Stimulated activated naive CD8-positive, alpha-beta T cell treated with anti-CD3 and anti-CD28 coated beads, Interleukin-15, amount 100 ng/mL, for 72 hours (primary cell): ENCODE measurements around the gene PROM1.
A peak's percentile ranks its signal among the peaks of the same experiment; 100 is the strongest.

Experiments used
- ATAC-seq: fragments of 150-1000 bp; cut with Tn5 transposase; 2 replicates; pipeline ENCODE4 v1.10.0; 2021; ENCODE audit warnings: mild to moderate bottlenecking, moderate library complexity
- DNase-seq, 2 donors: peaks; one replicate each; pipeline ENCODE4 v3.0.0; 2021 to 2022
- H3K27ac Mint-ChIP-seq, 2 donors: one replicate each; pipeline ENCODE4 v1.8.0; 2022; ENCODE audit warnings: mild to moderate bottlenecking in 2 of 2, mixed read lengths in 2 of 2, moderate library complexity in 2 of 2
- H3K27me3 Mint-ChIP-seq: one replicate; pipeline ENCODE4 v1.8.0; 2022; ENCODE audit warnings: mixed read lengths
- H3K4me1 Mint-ChIP-seq: one replicate; pipeline ENCODE4 v1.8.0; 2022; ENCODE audit warnings: mild to moderate bottlenecking, mixed read lengths
- H3K4me3 Mint-ChIP-seq, 2 donors: one replicate each; pipeline ENCODE4 v1.8.0; 2022; ENCODE audit warnings: mild to moderate bottlenecking in 2 of 2, mixed read lengths in 2 of 2, moderate library complexity in 1 of 2
- H3K9me3 Mint-ChIP-seq, 2 donors: one replicate each; pipeline ENCODE4 v1.8.0; 2022; ENCODE audit warnings: mixed read lengths in 2 of 2

PROM1 gene

GRCh38 chr4:16088601-16089000, 4.8 kb upstream of the PROM1 start:
- Mint-ChIP-seq H3K4me3 (no peak overlapping the region), H3K27me3 (peaks cover 67% of the 10 kb centered on the region)
- no peak for ATAC-seq

GRCh38 chr4:16085822-16086221, 2.0 kb upstream of the PROM1 start:
- Mint-ChIP-seq H3K4me1 (peaks cover 25% of the 10 kb centered on the region), H3K27ac (no peak overlapping the region), H3K9me3 (peaks cover 8 to 10% of the 10 kb centered on the region in 2 donors), H3K27me3 (peaks cover 83% of the 10 kb centered on the region), H3K4me3 (no peak overlapping the region)
- ATAC-seq (peak; percentile 65), DNase-seq (no peak)

More at GRCh38 chr4:16088601-16089000, 4.8 kb upstream of the PROM1 start:
- H3K9me3 Mint-ChIP-seq, result peaks cover 8 to 10% of the 10 kb centered on the region in 2 donors
- H3K4me1 Mint-ChIP-seq, result peaks cover 8% of the 10 kb centered on the region
- DNase-seq, result no peak
- H3K27ac Mint-ChIP-seq, result no peak overlapping the region

- peaks cover 95% of the 10 kb centered on the region for H3K27me3 Mint-ChIP-seq
- H3K9me3 Mint-ChIP-seq, result peaks cover 8 to 10% of the 10 kb centered on the region in 2 donors
- H3K27ac Mint-ChIP-seq, result peak overlapping the region in 1 of 2 donors; percentile 3
- DNase-seq, result peak; percentile 23 to 26
- peaks cover 31% of the 10 kb centered on the region for H3K4me1 Mint-ChIP-seq
- peak overlapping the region; percentile 83 to 86 for H3K4me3 Mint-ChIP-seq
- peak; percentile 44 for ATAC-seq
Measured at GRCh38 chr4:16082426-16083240, 1.2 kb downstream of the PROM1 start.

- H3K27ac Mint-ChIP-seq, result no peak overlapping the region
- DNase-seq (no peak), ATAC-seq (peak; percentile 3)
- H3K27me3 Mint-ChIP-seq, result peaks cover 94% of the 10 kb centered on the region
- H3K4me1 Mint-ChIP-seq, result peaks cover 31% of the 10 kb centered on the region
- H3K9me3 Mint-ChIP-seq, result peaks cover 8 to 10% of the 10 kb centered on the region in 2 donors
- peak overlapping the region; percentile 83 to 86 for H3K4me3 Mint-ChIP-seq
Measured at GRCh38 chr4:16082041-16082425, 1.8 kb downstream of the PROM1 start.

DNA sequence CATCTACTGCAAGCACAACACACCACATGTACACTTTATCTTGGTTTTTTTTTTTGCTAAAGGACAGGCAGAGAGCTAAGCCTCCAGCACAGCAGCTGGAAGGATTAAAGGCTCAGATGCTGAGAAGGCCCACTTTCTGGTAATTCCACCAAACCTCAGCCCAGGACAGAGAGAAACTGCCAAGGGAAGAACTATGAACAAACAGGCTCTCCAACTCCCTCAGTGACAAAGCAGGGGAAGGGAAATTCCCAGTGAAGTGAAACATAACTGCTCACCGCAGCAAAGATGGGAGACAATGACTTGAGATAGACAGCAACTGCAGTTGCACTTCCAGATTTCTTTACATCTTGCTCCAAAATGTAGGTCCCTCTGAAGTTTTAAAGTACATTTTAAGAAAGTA, 4.8 kb downstream of the PROM1 start:
- no peak overlapping the region for H3K4me3 Mint-ChIP-seq
- no peak overlapping the region for H3K27ac Mint-ChIP-seq
- peaks cover 82% of the 10 kb centered on the region for H3K27me3 Mint-ChIP-seq
- no peaks in the 10 kb centered on the region for H3K9me3 Mint-ChIP-seq
- peak; percentile 48 for ATAC-seq
- DNase-seq, result no peak
- H3K4me1 Mint-ChIP-seq, result peaks cover 28% of the 10 kb centered on the region

DNA sequence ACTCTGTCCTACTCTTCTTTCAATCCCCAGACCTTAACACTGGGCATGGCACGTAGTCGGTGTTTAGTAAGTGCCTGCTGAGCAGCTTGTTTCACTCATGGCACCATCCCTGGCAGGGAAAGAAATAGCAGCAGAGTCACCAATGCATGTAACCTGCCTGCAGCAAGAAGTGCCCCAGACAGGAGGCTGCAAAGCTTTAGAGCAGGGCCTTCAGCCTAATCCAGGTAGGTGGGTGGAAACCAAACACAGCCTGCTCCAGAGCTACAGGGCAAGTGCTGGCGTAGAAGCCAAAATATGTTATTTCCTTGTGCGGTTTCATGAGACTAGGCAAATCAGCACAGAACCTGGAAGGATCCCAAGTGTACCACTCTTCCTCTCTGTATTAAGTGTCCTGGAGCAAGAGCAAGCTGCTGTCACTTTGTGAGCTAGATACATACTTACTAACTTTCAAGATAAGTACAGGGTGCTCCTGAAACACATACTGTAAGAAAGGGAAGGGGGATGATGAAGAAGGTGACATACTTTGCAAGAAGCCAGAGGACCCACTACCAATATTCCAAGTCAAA, 5.5 kb downstream of the PROM1 start:
- ATAC-seq (no peak), DNase-seq (no peak)
- Mint-ChIP-seq H3K27ac (peak overlapping the region in 1 of 2 donors; percentile 35), H3K4me3 (no peak overlapping the region), H3K27me3 (peaks cover 75% of the 10 kb centered on the region), H3K9me3 (no peaks in the 10 kb centered on the region), H3K4me1 (peaks cover 20% of the 10 kb centered on the region)

GRCh38 chr4:16077786-16078185, 6.0 kb downstream of the PROM1 start:
- H3K27ac Mint-ChIP-seq, result no peak overlapping the region
- H3K4me3 Mint-ChIP-seq, result no peak overlapping the region
- H3K9me3 Mint-ChIP-seq, result no peaks in the 10 kb centered on the region
- H3K4me1 Mint-ChIP-seq, result peaks cover 17% of the 10 kb centered on the region
- ATAC-seq (no peak), DNase-seq (no peak)
- peaks cover 75% of the 10 kb centered on the region for H3K27me3 Mint-ChIP-seq

DNA sequence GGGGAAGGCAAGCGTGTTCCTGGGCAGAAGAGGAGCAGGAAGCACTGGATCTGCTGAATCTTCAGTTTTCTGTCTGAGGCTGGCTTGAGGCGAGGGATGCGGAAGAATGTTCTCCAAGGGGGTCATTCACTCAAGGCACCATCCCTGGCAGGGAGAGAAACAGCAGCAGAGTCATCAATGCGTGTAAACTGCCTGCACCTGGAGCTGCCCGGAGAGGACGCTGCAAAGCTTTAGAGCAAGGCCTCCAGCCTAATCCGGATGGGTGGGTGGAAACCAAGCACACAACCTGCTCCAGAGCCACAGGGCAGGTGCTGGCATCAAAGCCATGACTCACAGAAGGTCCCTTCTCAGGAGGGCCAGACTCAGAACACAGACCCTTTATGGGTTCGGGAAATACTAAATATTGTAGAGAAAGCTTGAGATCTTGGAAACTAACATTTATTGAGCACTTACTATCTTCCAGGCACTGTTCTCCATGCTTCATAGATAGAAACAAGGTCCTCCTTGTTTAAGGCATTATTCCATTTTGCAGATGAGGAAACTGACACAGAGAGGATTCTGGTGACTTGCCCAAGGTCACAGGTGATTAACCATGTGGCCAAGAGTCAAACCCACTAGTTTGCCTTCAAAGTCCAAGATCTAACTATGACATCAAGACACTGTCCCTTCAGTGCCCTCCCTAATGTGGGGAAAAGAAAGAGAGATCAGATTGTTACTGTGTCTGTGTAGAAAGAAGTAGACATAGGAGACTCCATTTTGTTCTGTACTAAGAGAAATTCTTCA, 7.7 kb downstream of the PROM1 start:
- Mint-ChIP-seq H3K9me3 (no peaks in the 10 kb centered on the region), H3K27me3 (peaks cover 75% of the 10 kb centered on the region), H3K4me3 (no peak overlapping the region), H3K27ac (peak overlapping the region in 1 of 2 donors; percentile 48), H3K4me1 (peaks cover 6% of the 10 kb centered on the region)
- DNase-seq, result no peak
- ATAC-seq, result no peak

GRCh38 chr4:16075061-16075460, 8.8 kb downstream of the PROM1 start:
- Mint-ChIP-seq H3K9me3 (no peaks in the 10 kb centered on the region), H3K4me3 (no peak overlapping the region), H3K4me1 (peaks cover 6% of the 10 kb centered on the region), H3K27ac (no peak overlapping the region), H3K27me3 (peaks cover 73% of the 10 kb centered on the region)
- DNase-seq (no peak), ATAC-seq (no peak)

DNA sequence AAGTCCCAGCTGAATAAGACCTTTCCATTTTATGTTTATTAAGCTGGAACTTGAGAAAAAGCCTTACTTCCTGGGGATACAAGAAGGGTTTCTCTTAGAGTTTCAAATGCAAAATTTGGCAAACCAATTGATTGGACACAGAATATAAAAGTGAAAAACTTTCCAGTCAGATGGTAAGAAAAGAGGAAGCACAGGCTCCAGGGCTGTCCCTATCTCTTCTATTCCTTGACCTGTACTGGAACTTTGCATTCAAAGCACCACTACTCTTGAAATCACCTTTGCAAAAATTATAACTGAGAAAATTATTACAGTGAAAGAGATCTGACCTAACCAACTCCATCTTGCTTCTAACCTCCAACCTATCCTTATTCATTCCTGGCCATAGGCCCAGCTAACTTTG, 11.7 kb downstream of the PROM1 start:
- no peak overlapping the region for H3K27ac Mint-ChIP-seq
- no peaks in the 10 kb centered on the region for H3K9me3 Mint-ChIP-seq
- no peak overlapping the region for H3K4me3 Mint-ChIP-seq
- peaks cover 60% of the 10 kb centered on the region for H3K27me3 Mint-ChIP-seq
- no peaks in the 10 kb centered on the region for H3K4me1 Mint-ChIP-seq
- ATAC-seq (no peak), DNase-seq (no peak)

GRCh38 chr4:16070203-16070602, 13.6 kb downstream of the PROM1 start:
- DNase-seq (no peak), ATAC-seq (no peak)
- Mint-ChIP-seq H3K4me3 (no peak overlapping the region), H3K27me3 (peaks cover 47% of the 10 kb centered on the region), H3K9me3 (no peaks in the 10 kb centered on the region), H3K4me1 (no peaks in the 10 kb centered on the region), H3K27ac (no peak overlapping the region)

DNA sequence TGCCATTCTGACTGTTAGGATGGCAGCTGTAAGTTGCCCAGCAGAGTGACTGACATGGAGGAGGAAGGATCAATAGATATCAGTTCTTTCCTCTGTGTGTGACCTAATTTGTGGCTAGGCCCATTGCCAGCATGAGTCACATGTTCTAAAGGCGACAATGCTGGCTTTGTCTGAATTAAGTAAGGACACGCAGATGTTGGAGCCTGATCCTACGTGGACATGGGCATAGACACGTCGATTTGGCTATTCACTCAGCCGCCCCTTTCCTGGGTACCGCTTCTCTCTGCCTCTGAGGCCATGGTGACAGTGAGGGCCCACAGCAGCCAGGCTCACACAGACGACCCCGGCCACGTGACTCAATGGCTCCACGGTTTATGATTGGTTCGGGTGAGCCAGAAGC, 16.3 kb downstream of the PROM1 start:
- no peaks in the 10 kb centered on the region for H3K4me1 Mint-ChIP-seq
- H3K9me3 Mint-ChIP-seq, result peaks cover 0 to 5% of the 10 kb centered on the region in 2 donors
- peak; percentile 31 for ATAC-seq
- DNase-seq, result no peak
- H3K4me3 Mint-ChIP-seq, result no peak overlapping the region
- peak overlapping the region in 1 of 2 donors; percentile 21 for H3K27ac Mint-ChIP-seq
- H3K27me3 Mint-ChIP-seq, result peaks cover 34% of the 10 kb centered on the region

GRCh38 chr4:16066586-16067128, 17.2 kb downstream of the PROM1 start:
- no peak for ATAC-seq
- peaks cover 0 to 5% of the 10 kb centered on the region in 2 donors for H3K9me3 Mint-ChIP-seq
- H3K27me3 Mint-ChIP-seq, result peaks cover 25% of the 10 kb centered on the region
- H3K4me1 Mint-ChIP-seq, result no peaks in the 10 kb centered on the region
- DNase-seq, result no peak
- H3K27ac Mint-ChIP-seq, result no peak overlapping the region
- H3K4me3 Mint-ChIP-seq, result no peak overlapping the region

GRCh38 chr4:16065066-16065465, 18.8 kb downstream of the PROM1 start:
- no peak overlapping the region for H3K27ac Mint-ChIP-seq

GRCh38 chr4:16062601-16063000, 21.2 kb downstream of the PROM1 start:
- ATAC-seq (no peak), DNase-seq (no peak)
- Mint-ChIP-seq H3K27ac (no peak overlapping the region), H3K27me3 (no peaks in the 10 kb centered on the region), H3K4me1 (no peaks in the 10 kb centered on the region), H3K4me3 (no peak overlapping the region), H3K9me3 (peaks cover 0 to 5% of the 10 kb centered on the region in 2 donors)

More at GRCh38 chr4:16065066-16065465, 18.8 kb downstream of the PROM1 start:
- peaks cover 0 to 5% of the 10 kb centered on the region in 2 donors for H3K9me3 Mint-ChIP-seq
- no peaks in the 10 kb centered on the region for H3K4me1 Mint-ChIP-seq
- peaks cover 11% of the 10 kb centered on the region for H3K27me3 Mint-ChIP-seq
- DNase-seq, result no peak
- no peak overlapping the region for H3K4me3 Mint-ChIP-seq
- ATAC-seq, result no peak
